Measurements from ENCODE around the gene NXPH3. TPM values are rescaled to one million over a fixed set of nuclear protein-coding genes. Genes with fewer than 3 reads are reported as not detected.
A peak's percentile ranks its signal among the peaks of the same experiment; 100 is the strongest.

The NXPH3 gene
- total RNA-seq, 1 donor from 2014 or later: not detected

DNA sequence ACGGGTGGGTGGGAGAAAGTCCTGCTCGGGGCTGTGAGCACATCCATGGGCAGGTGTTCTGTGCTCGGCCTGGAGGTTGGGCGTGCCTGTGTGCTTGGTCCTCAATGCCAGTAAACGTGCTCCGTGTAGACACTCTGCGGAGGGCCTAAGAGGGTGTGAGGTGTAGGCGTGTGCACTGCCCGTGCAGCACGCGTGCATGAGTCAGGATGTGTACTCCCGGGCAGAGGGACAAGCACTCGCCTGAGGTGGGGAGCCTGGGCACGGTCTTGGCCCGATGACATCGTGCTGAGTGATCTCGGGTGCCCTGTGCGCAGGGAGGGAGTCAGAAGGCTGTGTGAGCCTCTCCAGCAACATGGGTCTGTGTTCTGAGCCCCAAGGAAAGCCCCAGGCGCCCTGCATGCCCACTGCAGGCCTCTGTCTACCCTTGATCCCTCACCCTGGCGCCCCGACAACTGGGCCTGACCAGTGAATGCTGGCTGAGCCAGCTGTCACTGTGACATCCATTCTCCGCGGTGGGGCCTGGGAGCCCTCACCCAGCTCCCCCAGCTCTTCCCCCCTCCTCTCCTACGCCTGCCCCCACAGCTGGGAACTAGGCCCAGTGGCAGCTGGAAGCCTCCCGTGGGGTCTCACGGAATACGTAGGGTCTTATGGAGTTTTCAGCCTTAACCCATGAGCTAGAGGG is 23.5 kb upstream of the NXPH3 start:
- TF ChIP-seq, protein P1, sequence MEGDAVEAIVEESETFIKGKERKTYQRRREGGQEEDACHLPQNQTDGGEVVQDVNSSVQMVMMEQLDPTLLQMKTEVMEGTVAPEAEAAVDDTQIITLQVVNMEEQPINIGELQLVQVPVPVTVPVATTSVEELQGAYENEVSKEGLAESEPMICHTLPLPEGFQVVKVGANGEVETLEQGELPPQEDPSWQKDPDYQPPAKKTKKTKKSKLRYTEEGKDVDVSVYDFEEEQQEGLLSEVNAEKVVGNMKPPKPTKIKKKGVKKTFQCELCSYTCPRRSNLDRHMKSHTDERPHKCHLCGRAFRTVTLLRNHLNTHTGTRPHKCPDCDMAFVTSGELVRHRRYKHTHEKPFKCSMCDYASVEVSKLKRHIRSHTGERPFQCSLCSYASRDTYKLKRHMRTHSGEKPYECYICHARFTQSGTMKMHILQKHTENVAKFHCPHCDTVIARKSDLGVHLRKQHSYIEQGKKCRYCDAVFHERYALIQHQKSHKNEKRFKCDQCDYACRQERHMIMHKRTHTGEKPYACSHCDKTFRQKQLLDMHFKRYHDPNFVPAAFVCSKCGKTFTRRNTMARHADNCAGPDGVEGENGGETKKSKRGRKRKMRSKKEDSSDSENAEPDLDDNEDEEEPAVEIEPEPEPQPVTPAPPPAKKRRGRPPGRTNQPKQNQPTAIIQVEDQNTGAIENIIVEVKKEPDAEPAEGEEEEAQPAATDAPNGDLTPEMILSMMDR (IDR thresholded peaks at IDR 0.05; ENCODE audit: insufficient read depth, low read length, poor library complexity, severe bottlenecking): no peak
- Histone ChIP-seq H3K36me3 (ENCODE audit: control insufficient read depth, insufficient read depth, low read length) (no peaks in the 10 kb centered on the region), H3K27me3 (ENCODE audit: control insufficient read depth, insufficient read depth, low read length) (peaks cover 10% of the 10 kb centered on the region), H3K4me3 (ENCODE audit: low read depth, low read length) (no peak overlapping the region)
- DNase-seq (ENCODE audit: low read depth): no peak

DNA sequence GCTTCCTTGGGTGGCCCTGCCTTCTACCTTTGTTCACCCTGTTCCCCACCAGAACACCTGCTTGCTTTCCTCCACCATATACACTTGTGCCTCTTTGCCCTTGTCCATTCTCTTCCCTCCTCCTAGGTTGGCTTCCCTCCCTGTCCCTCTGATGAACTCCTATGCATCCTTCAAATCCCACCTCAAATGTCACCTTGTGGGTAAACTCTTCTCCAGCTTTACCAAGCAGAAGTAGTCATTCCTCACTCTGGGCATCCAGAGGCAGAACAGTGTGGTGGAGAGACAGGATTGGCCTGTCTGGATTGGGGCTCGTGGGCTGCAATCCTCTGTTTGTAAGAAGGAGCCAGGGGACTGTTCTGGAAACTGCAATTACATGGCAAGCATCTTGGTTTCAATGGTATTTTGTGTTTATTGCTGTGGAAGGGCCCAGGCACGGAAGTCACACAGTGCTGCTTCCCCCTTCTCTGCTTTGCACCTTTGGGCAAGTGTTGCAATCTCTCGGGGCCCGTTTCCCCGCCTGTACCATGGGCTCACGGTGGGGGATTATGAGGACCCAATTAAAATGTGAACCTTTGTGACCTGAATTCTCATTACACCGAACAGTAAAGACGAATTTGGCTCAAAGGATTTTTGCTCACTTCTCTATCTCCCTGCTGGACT is 21.9 kb upstream of the NXPH3 start:
- TF ChIP-seq, protein P1 (IDR thresholded peaks at IDR 0.05; ENCODE audit: insufficient read depth, low read length, poor library complexity, severe bottlenecking): no peak
- H3K27me3 ChIP-seq (ENCODE audit: control insufficient read depth, insufficient read depth, low read length): peaks cover 8% of the 10 kb centered on the region
- no peak overlapping the region for H3K4me3 ChIP-seq (ENCODE audit: low read depth, low read length)
- no peaks in the 10 kb centered on the region for H3K36me3 ChIP-seq (ENCODE audit: control insufficient read depth, insufficient read depth, low read length)
- DNase-seq (ENCODE audit: low read depth): no peak

DNA sequence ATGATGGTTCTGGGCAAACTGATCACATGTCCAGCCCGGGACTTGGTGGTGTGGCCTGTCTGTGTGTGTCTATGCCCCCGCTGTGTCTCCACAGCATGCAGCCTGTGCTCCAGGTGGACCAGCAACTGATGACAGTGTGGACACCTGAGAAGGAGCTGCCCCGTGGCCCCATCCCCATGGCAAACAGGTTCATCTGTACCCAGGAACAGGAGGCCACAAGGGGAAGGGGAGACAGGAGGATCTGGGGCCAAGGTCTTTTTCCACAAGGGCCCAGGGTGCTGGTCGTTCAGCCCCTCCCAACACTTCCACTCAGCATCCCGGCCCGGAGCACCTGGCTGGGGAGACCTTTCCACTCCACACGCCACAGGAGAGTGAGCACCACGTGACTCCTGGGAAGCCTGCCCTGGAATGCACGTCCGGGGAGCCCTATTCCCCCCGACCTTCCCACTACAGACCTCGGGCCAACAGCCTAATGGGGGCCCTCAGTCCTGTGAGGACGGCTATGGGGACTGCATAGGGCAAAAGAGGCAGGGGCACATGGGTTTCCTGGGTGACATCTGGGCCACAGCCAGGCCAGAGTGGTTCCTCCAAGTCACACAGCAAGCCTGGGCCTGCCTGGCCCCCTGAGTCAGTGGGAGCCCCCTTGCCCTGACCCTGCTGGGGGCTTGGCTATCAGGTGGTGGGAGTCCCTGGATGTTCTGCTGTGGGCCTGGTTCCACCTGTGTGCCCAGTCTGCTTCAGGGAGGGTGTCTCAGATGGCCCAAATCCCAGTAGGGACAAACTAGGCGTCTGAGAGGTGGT is 20.8 kb upstream of the NXPH3 start:
- Histone ChIP-seq H3K27me3 (ENCODE audit: control insufficient read depth, insufficient read depth, low read length) (peaks cover 6% of the 10 kb centered on the region), H3K4me3 (ENCODE audit: low read depth, low read length) (no peak overlapping the region), H3K36me3 (ENCODE audit: control insufficient read depth, insufficient read depth, low read length) (no peaks in the 10 kb centered on the region)
- DNase-seq (ENCODE audit: low read depth): no peak
- TF ChIP-seq, protein P1 (IDR thresholded peaks at IDR 0.05; ENCODE audit: insufficient read depth, low read length, poor library complexity, severe bottlenecking): no peak

DNA sequence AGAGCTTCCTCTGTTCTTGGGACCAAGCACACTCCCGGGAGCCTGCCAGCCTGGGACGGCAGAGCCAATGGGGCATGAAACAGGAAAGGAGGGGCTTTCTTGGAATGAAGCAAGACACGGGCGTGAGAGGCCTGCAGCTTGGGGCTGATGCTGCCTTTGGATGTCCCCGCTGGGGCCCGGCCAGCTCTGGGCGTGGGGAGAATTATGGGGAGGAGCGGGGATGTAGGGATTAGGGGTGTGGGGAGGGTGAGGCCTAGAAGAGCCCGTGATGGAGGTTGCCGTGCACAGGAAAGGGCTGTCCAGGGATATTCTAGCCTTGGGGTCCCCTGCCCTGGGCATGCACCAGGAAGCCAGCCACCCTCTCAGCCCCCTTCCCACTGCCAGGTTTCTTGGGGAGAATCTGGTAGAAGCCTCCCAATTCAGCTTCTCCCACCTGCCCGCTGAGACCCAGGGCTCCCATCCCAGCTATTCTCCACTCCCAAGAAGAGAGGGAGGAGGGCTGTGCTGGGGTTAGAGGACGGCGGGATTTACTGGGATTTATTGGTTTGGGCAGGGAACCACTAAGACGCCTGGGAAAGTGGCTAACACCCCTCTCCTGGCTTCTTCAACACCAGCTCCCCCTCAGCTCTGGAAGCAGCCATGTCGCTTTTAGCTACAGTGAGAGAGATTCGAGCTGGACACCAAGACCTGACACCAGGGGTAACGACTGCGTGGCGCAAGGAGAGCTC is 20.0 kb upstream of the NXPH3 start:
- no peak for DNase-seq (ENCODE audit: low read depth)
- TF ChIP-seq, protein P1 (IDR thresholded peaks at IDR 0.05; ENCODE audit: insufficient read depth, low read length, poor library complexity, severe bottlenecking): no peak
- Histone ChIP-seq H3K36me3 (ENCODE audit: control insufficient read depth, insufficient read depth, low read length) (no peaks in the 10 kb centered on the region), H3K27me3 (ENCODE audit: control insufficient read depth, insufficient read depth, low read length) (peaks cover 2% of the 10 kb centered on the region), H3K4me3 (ENCODE audit: low read depth, low read length) (no peak overlapping the region)

DNA sequence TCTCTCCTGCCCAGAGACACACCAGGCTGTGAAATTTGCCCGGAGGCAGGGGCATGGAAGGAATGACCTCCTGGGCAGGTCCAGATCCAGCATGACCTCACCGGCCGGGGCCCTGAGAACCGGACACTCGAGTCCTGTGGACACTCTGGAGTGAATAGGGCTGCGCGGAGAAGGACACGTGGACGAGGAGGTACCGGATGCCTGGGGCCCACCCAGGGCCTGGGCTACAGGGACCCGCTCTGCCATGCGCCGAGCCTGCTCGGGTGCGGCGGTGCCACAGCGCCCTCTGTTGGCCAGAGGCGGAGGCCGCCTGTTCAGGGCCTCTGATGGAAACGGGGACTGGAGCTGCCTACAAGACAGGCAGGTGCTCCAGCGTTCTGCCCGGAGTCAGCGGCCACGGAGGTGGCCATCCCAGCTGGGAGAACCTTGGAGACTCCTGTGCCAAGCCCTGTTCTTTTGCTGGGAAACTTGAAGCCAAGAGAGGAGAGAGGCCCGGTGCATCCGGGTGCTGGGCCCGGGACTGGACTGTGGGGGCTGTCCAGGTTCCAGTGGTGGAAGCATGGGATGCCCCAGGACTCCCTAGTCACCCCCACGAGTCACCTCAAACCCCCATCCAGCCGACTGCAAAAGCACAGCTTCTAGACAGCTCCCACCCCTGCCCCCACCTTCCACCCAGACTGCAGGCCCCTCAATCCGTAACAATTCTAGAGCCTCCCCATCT is 19.3 kb upstream of the NXPH3 start:
- TF ChIP-seq, protein P1 (IDR thresholded peaks at IDR 0.05; ENCODE audit: insufficient read depth, low read length, poor library complexity, severe bottlenecking): peak; percentile 98
- H3K36me3 ChIP-seq (ENCODE audit: control insufficient read depth, insufficient read depth, low read length): no peaks in the 10 kb centered on the region
- H3K27me3 ChIP-seq (ENCODE audit: control insufficient read depth, insufficient read depth, low read length): peaks cover 2% of the 10 kb centered on the region
- no peak overlapping the region for H3K4me3 ChIP-seq (ENCODE audit: low read depth, low read length)
- DNase-seq (ENCODE audit: low read depth): no peak
